Ectodermal cell (in vitro differentiated cells): ENCODE data around the gene CAMK2N1.
A peak's percentile ranks its signal among the peaks of the same experiment; 100 is the strongest.

Source experiments
- H3K27ac ChIP-seq: 2 replicates; pipeline ENCODE4 v1.7.0; 2013; ENCODE audit warnings: mild to moderate bottlenecking, low read depth, low read length; ENCODE audit not compliant: insufficient read depth, poor library complexity, severe bottlenecking
- H3K27me3 ChIP-seq: 2 replicates; pipeline ENCODE4 v1.7.0; 2013; ENCODE audit warnings: mild to moderate bottlenecking, low read length; ENCODE audit not compliant: insufficient read depth, control insufficient read depth, poor library complexity, severe bottlenecking
- H3K36me3 ChIP-seq: one replicate; pipeline ENCODE4 v1.7.0; 2013; ENCODE audit warnings: low read length; ENCODE audit not compliant: control insufficient read depth, insufficient read depth
- H3K4me1 ChIP-seq: one replicate; pipeline ENCODE4 v1.7.0; 2013; ENCODE audit warnings: low read length; ENCODE audit not compliant: control insufficient read depth, insufficient read depth
- H3K4me3 ChIP-seq: 2 replicates; pipeline ENCODE4 v1.7.0; 2013; ENCODE audit warnings: low read depth, low read length, control low read depth; ENCODE audit not compliant: insufficient read depth
- H3K9me3 ChIP-seq: 2 replicates; pipeline ENCODE4 v1.7.0; 2013; ENCODE audit warnings: mild to moderate bottlenecking, low read length, moderate library complexity; ENCODE audit not compliant: control insufficient read depth
- WGBS, 2 experiments: methylation state at CpG; one replicate each; pipeline ENCODE4 v1.1.7; 2013; ENCODE audit warnings: missing lambda C conversion rate in 2 of 2; 5-methylcytosine and 5-hydroxymethylcytosine counted together

CAMK2N1 gene

DNA sequence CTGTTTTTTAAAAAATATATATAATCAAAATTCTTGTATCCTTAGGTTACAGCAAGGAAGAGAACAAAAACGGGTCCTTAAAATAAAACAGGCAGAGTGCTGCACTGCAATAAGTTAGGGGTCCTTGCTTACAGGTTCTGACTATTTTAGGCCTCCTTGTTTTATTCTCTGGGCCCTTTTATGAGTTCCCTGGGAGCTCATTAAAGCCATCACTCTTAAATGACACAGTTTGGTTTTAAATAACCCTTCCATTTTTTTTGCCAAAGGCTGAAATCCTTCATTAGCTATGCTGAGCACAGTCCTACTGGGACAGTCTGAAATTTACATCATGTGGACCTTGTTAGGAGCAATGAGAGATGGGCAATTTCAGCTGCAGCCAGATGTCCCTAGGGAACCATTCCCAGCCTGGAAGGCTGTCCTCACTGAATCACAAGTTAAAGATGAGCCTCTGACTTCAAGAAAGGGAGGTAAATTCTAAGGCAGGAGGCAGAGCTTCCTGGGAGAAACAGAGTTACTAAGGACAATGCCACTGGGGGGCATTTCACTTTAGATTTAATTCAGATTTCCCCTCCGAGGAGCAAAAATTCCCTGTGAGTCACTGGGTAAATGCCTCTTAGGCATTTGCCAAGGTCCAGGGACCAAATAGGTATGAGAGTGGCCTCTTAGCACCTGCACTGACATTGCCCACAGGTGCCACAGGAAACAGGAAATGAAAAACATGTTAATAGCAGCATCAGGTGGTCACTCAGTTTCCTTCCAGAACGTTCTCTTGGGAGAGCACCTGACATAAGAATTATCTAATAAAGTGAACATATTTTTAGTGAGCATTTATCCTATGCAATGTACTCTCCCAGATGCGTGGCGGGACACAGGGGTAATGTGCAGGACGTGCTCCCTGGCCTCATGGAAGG is 25.8 kb upstream of the CAMK2N1 start:
- WGBS, 2 experiments = 74 to 79% methylated on average over 5 to 6 of the region's 6 CpGs
- Histone ChIP-seq H3K9me3 (no peaks in the 10 kb centered on the region), H3K27me3 (peaks cover 54% of the 10 kb centered on the region), H3K27ac (no peak overlapping the region), H3K36me3 (no peaks in the 10 kb centered on the region), H3K4me1 (no peaks in the 10 kb centered on the region), H3K4me3 (no peak overlapping the region)

GRCh38 chr1:20508411-20508771 is 22.4 kb upstream of the CAMK2N1 start:
- H3K9me3 ChIP-seq = no peaks in the 10 kb centered on the region
- H3K4me3 ChIP-seq = peak overlapping the region; percentile 84
- H3K27ac ChIP-seq = no peak overlapping the region
- WGBS, 2 experiments = 76 to 87% methylated on average over 4 to 5 of the region's 5 CpGs
- no peaks in the 10 kb centered on the region for H3K36me3 ChIP-seq
- H3K4me1 ChIP-seq = no peaks in the 10 kb centered on the region
- H3K27me3 ChIP-seq = peaks cover 50% of the 10 kb centered on the region

DNA sequence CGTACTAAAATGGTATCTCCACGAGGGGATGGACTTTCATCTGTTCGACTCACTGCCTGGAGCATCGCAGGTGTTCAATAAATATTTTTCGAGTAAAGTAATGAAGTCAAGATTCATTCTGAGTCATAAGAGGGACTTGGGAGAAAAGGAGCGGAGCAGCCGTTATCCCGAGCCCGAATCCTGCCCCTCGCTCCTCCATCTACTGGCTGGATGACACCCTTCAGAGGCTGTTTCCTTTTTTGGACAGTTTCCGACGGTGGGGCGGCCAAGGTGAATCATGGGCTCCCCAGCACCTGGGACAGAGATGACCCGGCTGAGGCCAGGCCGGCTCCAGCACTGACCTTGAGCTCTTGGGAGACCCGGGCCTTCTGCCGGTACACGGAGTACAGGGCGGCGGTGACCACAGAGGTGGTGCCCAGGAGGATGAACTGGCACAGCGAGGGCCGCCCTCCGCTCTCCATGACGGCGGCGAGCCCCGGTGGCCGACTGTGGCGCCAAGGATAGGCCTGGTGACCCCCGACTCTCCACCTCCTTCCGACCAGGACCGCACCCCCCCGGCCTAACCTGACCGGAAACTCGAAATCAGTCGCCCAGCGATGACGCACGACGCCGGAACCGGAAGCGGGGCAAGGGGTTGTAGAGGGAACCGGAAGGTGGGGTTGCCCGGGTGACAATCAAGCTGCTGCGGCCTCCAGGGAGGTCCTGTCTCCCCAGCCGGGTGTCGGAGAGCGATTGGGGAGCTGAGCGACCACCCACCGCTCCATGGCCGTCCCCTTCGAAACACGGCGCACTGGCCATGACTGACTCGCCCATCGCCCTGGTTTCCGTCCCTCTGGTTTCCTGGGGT is 21.8 kb upstream of the CAMK2N1 start, which contains the start of gene MUL1:
TSS of gene MUL1 (minus strand) at position 588 of the 847 bp plus-strand sequence. CDS start at position 461, 127 bp downstream.
- no peaks in the 10 kb centered on the region for H3K36me3 ChIP-seq
- WGBS, 2 experiments = 2% methylated on average over 58 of the region's 58 CpGs
- peaks cover 44% of the 10 kb centered on the region for H3K27me3 ChIP-seq
- H3K9me3 ChIP-seq = no peaks in the 10 kb centered on the region
- H3K27ac ChIP-seq = no peak within 1 kb of the TSS
- peak within 1 kb of the TSS; percentile 84 for H3K4me3 ChIP-seq
- H3K4me1 ChIP-seq = no peaks in the 10 kb centered on the region

GRCh38 chr1:20507248-20507563 is 21.2 kb upstream of the CAMK2N1 start:
- H3K9me3 ChIP-seq = no peaks in the 10 kb centered on the region
- H3K27me3 ChIP-seq = peaks cover 38% of the 10 kb centered on the region
- WGBS, 2 experiments = 59 to 72% methylated on average over 5 of the region's 5 CpGs
- H3K27ac ChIP-seq = no peak overlapping the region
- H3K36me3 ChIP-seq = no peaks in the 10 kb centered on the region
- peak overlapping the region; percentile 84 for H3K4me3 ChIP-seq
- H3K4me1 ChIP-seq = no peaks in the 10 kb centered on the region

- Histone ChIP-seq H3K27me3 (peaks cover 21% of the 10 kb centered on the region), H3K9me3 (no peaks in the 10 kb centered on the region), H3K27ac (no peak overlapping the region), H3K36me3 (peaks cover 16% of the 10 kb centered on the region), H3K4me3 (no peak overlapping the region), H3K4me1 (no peaks in the 10 kb centered on the region)
- WGBS, 2 experiments = 91 to 100% methylated on average over 1 of the region's 1 CpG
These were observed 19.5 kb upstream of the CAMK2N1 start for GRCh38 chr1:20505488-20505887.

DNA sequence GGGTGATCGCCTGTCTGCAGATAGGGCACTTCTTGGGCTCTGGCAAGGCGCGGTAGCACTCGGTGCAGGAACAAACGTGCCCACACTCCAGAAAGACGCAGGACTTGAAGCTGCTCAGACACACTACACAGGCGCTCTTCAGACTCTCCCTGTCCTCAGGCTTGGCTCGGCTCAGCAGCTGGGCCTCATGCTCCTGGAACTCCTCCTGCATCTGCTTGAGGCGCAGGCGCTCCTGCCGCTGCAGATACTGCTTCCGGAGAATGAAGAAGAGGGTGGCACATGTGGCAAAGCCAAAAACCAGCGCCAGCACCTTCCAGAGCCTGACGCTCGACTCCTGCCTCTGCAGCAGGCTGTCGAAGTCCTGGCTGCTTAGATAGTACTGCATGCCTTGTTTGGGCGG is 14.7 kb upstream of the CAMK2N1 start:
- whole genome bisulfite sequencing, 2 experiments = 95 to 96% methylated on average over 17 of the region's 17 CpGs
- peaks cover 29% of the 10 kb centered on the region for H3K36me3 ChIP-seq
- H3K9me3 ChIP-seq = no peaks in the 10 kb centered on the region

GRCh38 chr1:20499718-20500117 is 13.7 kb upstream of the CAMK2N1 start:
- Histone ChIP-seq H3K27me3 (no peaks in the 10 kb centered on the region), H3K4me3 (no peak overlapping the region), H3K27ac (no peak overlapping the region), H3K36me3 (peaks cover 29% of the 10 kb centered on the region), H3K9me3 (no peaks in the 10 kb centered on the region), H3K4me1 (no peaks in the 10 kb centered on the region)
- 94 to 95% methylated on average over 14 of the region's 14 CpGs for WGBS, 2 experiments

More for the DNA sequence above, 14.7 kb upstream of the CAMK2N1 start:
- Histone ChIP-seq H3K4me3 (no peak overlapping the region), H3K27me3 (no peaks in the 10 kb centered on the region), H3K27ac (no peak overlapping the region), H3K4me1 (no peaks in the 10 kb centered on the region)

- WGBS, 2 experiments = 91% methylated on average over 5 of the region's 5 CpGs
- Histone ChIP-seq H3K36me3 (peaks cover 29% of the 10 kb centered on the region), H3K9me3 (no peaks in the 10 kb centered on the region), H3K27me3 (no peaks in the 10 kb centered on the region), H3K4me3 (no peak overlapping the region), H3K4me1 (peaks cover 4% of the 10 kb centered on the region), H3K27ac (no peak overlapping the region)
These were observed 13.1 kb upstream of the CAMK2N1 start for GRCh38 chr1:20499105-20499504.

- H3K4me3 ChIP-seq = no peak overlapping the region
- peaks cover 29% of the 10 kb centered on the region for H3K36me3 ChIP-seq
- 94% methylated on average over 7 of the region's 7 CpGs for WGBS, 2 experiments
- H3K4me1 ChIP-seq = peaks cover 6% of the 10 kb centered on the region
- no peaks in the 10 kb centered on the region for H3K9me3 ChIP-seq
- no peaks in the 10 kb centered on the region for H3K27me3 ChIP-seq
- no peak overlapping the region for H3K27ac ChIP-seq
These were observed 12.1 kb upstream of the CAMK2N1 start for GRCh38 chr1:20498116-20498515.

GRCh38 chr1:20497506-20497905 is 11.5 kb upstream of the CAMK2N1 start:
- Histone ChIP-seq H3K4me3 (no peak overlapping the region), H3K27ac (no peak overlapping the region), H3K27me3 (no peaks in the 10 kb centered on the region), H3K4me1 (peaks cover 6% of the 10 kb centered on the region), H3K9me3 (no peaks in the 10 kb centered on the region), H3K36me3 (peaks cover 29% of the 10 kb centered on the region)
- WGBS, 2 experiments = 90 to 93% methylated on average over 6 of the region's 6 CpGs
